H7 (cell line): ENCODE data around the gene TRPV5. TPM values are rescaled to one million over a fixed set of nuclear protein-coding genes. Genes with fewer than 3 reads are reported as not detected.

Source experiments
- DNase-seq: peaks from one replicate; pipeline ENCODE4 v3.0.0; 2012
- H3K27me3 ChIP-seq: 2 replicates; pipeline ENCODE4 v1.6.0; 2011; ENCODE audit warnings: mild to moderate bottlenecking, low read length; ENCODE audit not compliant: control insufficient read depth, insufficient read depth
- H3K36me3 ChIP-seq: replicated peaks from 2 replicates; pipeline ENCODE4 v1.5.1; 2011; ENCODE audit warnings: low read length; ENCODE audit not compliant: control insufficient read depth, insufficient read depth
- H3K4me3 ChIP-seq: 2 replicates; pipeline ENCODE4 v1.5.1; 2011; ENCODE audit warnings: low read depth, mild to moderate bottlenecking, control low read depth, low read length, moderate library complexity; ENCODE audit not compliant: insufficient read depth
- total RNA-seq: library from RNA; depleted of rRNA; stranded (reverse); fragments of >200 nt; shearing (Covaris generic); gene quantifications from 2 replicates; pipeline ENCODE4 v1.2.3, GENCODE V29; 2014; rRNA removed

The TRPV5 gene
- total RNA-seq, 1 experiment from 2014 or later = not detected

GRCh38 chr7:142859411-142859810, 74.1 kb downstream of the TRPV5 start:
- Histone ChIP-seq H3K36me3 (no peaks in the 10 kb centered on the region), H3K27me3 (peaks cover 25% of the 10 kb centered on the region), H3K4me3 (no peak overlapping the region)
- DNase-seq = no peak

Other genes starting within 250 kb of the TRPV5 start
- gene PRSS1, start 184.3 kb downstream of the TRPV5 start, total RNA-seq = 0.62 and 0.96 TPM in 2 replicates
- gene PRSS2, start 162.8 kb downstream of the TRPV5 start, total RNA-seq = 0.97 TPM in 1 of 2 replicates, not detected in the other
- 4.0 and 8.8 TPM in 2 replicates for gene EPHB6, start 78.7 kb downstream of the TRPV5 start, total RNA-seq
- gene TRPV6, start 48.0 kb downstream of the TRPV5 start, total RNA-seq = 0.17 and 0.22 TPM in 2 replicates
- not detected in 2 replicates for gene LLCFC1, start 5.7 kb upstream of the TRPV5 start, total RNA-seq
- 1.7 and 7.7 TPM in 2 replicates for gene KEL, start 28.6 kb upstream of the TRPV5 start, total RNA-seq
- gene OR9A2, start 93.4 kb upstream of the TRPV5 start, total RNA-seq = not detected in 2 replicates
- gene OR6V1, start 118.6 kb upstream of the TRPV5 start, total RNA-seq = not detected in 2 replicates
- gene PIP, start 198.3 kb upstream of the TRPV5 start, total RNA-seq = not detected in 2 replicates
- not detected in 2 replicates for gene TAS2R39, start 249.7 kb upstream of the TRPV5 start, total RNA-seq